Heart right ventricle (tissue), 16 donors: ENCODE measurements around the gene SCCPDH. TPM values are rescaled to one million over a fixed set of nuclear protein-coding genes. Genes with fewer than 3 reads are reported as not detected.

Source experiments
- ATAC-seq, 8 donors: fragments of 200-7000 bp; cut with Tn5 transposase; one replicate each; pipeline ENCODE4 v1.9.1; 2020; ENCODE audit warnings: mild to moderate bottlenecking in 8 of 8, moderate library complexity in 8 of 8, moderate number of reproducible peaks in 1 of 8
- DNase-seq, 2 donors: peaks; one replicate each; pipeline ENCODE4 v3.0.0-alpha.2; 2020
- H3K27ac ChIP-seq, 10 donors: fragments of 200-600 bp; sonication (generic) in 2 of 10; one replicate each; pipeline versions ENCODE4 v1.5.0 to v1.8.0; 2020 to 2022; ENCODE audit warnings: mild to moderate bottlenecking in 3 of 10
- H3K27me3 ChIP-seq, 7 donors: fragments of 200-600 bp; one replicate each; pipeline ENCODE4 v1.8.0; 2021 to 2022; ENCODE audit warnings: mild to moderate bottlenecking in 2 of 7
- H3K36me3 ChIP-seq, 9 donors: fragments of 200-600 bp; sonication (generic) in 1 of 9; one replicate each; pipeline versions ENCODE4 v1.5.0 to v1.8.0; 2020 to 2022; ENCODE audit warnings: mild to moderate bottlenecking in 2 of 9
- H3K4me1 ChIP-seq, 9 donors: fragments of 200-600 bp; sonication (generic) in 1 of 9; one replicate each; pipeline versions ENCODE4 v1.5.0 to v1.8.0; 2020 to 2022; ENCODE audit warnings: mild to moderate bottlenecking in 4 of 9
- H3K4me3 ChIP-seq, 10 donors: fragments of 200-600 bp; sonication (generic) in 2 of 10; one replicate each; pipeline versions ENCODE4 v1.5.0 to v1.8.0; 2020 to 2022; ENCODE audit warnings: mild to moderate bottlenecking in 7 of 10, moderate library complexity in 2 of 10
- H3K9me3 ChIP-seq, 11 donors: fragments of 200-600 bp in 10 of 11; sonication (generic) in 2 of 11; one replicate each; pipeline versions ENCODE4 v1.5.0 to v1.8.0; 2013 to 2022; ENCODE audit warnings: mild to moderate bottlenecking in 2 of 11, control low read depth in 1 of 11, moderate library complexity in 1 of 11
- CTCF ChIP-seq, 9 donors: fragments of 200-600 bp; sonication (generic) in 2 of 9; IDR thresholded peaks; one replicate each; pipeline versions ENCODE4 v1.5.0 to v1.8.0; 2021 to 2022; ENCODE audit warnings: antibody characterized with exemption in 9 of 9, mild to moderate bottlenecking in 5 of 9, moderate library complexity in 1 of 9
- WGBS, 2 donors: extraction: QIAGEN DNeasy Blood & Tissue Kit; methylation state at CpG; one replicate each; pipeline ENCODE4 v1.1.7; 2013; ENCODE audit warnings: inconsistent platforms in 1 of 2; 5-methylcytosine and 5-hydroxymethylcytosine counted together
- intact Hi-C, 10 donors: fragments of 100-400 bp; cut with DNase I; formaldehyde crosslinking; loops; one replicate each; pipeline versions ENCODE4 v1.11.1 to v1.14.2; 2022
- polyA plus RNA-seq, 2 donors: library from polyadenylated mRNA; stranded (reverse); fragments of 200-250 nt; gene quantifications; one replicate each; pipeline ENCODE4 v1.2.3, GENCODE V29; 2013
- total RNA-seq, 10 donors: library from RNA; stranded (reverse); fragmentation: NEBNext Ultra II Directional in 3 of 10; extraction: Animal tissue kit (Norgen Biotek cat#: 25700) in 3 of 10; gene quantifications; one replicate each; pipeline versions ENCODE4 v1.2.1 to v1.2.4, GENCODE V29; 2021 to 2023
- donor health status: Arrhythmogenic right ventricular cardiomyopathy.
- donor health status: ischemic (EF 13 %, LVEDD 7.1; RV severe dilation, severe dysfunction).
- donor health status: healthy with polysubstance abuse.
- donor health status: DM: no; HTN: yes; CAD: no.
- donor health status: DM: no; HTN: no; CAD: no.
- donor health status: ischemic (EF 25% LVEDD 6.9; RV normal size, moderate dysfunction).
- donor health status: ischemic (EF 25% LVEDD 5.7; RV mildly dilated, moderate dysfunction).
- donor health status: healthy.
- donor health status: DM: yes; HTN: yes; CAD: no.
- donor health status: Ischemic cardiomyopathy.
- donor health status: ischemic (EF 35%, LVEDD 5.7; RV mildly dilated, moderate dysfunction).
- donor health status: nonischemic (EF 11% LVEDD 7.7; RV severe dilation, severe dysfunction).
- donor health status: DM: yes; HTN: yes; CAD: no.
- donor health status: PGD.
- donor health status: ischemic (EF 29% LVEDD 5.4; RV normal size, mild dysfunction).
- donor health status: nonischemic (EF 23%, LVEDD 6.1; RV moderate dilation, normal function).

The SCCPDH gene
- total and polyA plus RNA-seq, 12 donors: 9.9 to 37.5 (median 30.8) TPM

GRCh38 chr1:246790833-246791232 is 66.6 kb downstream of the SCCPDH start:
- peaks cover 0 to 7% (median 0%) of the 10 kb centered on the region in 7 donors for H3K27me3 ChIP-seq
- H3K9me3 ChIP-seq: no peaks in the 10 kb centered on the region
- H3K4me1 ChIP-seq: peaks cover 0 to 27% (median 17%) of the 10 kb centered on the region in 9 donors
- no peak overlapping the region for H3K27ac ChIP-seq
- ATAC-seq: no peak
- 95% methylated on average over 19 of the region's 19 CpGs for WGBS, 2 donors
- no peaks in the 10 kb centered on the region for H3K36me3 ChIP-seq
- DNase-seq: no peak
- TF ChIP-seq CTCF (IDR thresholded peaks at IDR 0.05): no peak
- intact Hi-C loops: no loop called here
- H3K4me3 ChIP-seq: no peak overlapping the region

- H3K27ac ChIP-seq: no peak overlapping the region
- H3K27me3 ChIP-seq: peaks cover 0 to 7% (median 0%) of the 10 kb centered on the region in 7 donors
- ATAC-seq (no peak), DNase-seq (no peak)
- H3K36me3 ChIP-seq: no peaks in the 10 kb centered on the region
- intact Hi-C loops: no loop called here
- no peak overlapping the region for H3K4me3 ChIP-seq
- peaks cover 0 to 27% (median 17%) of the 10 kb centered on the region in 9 donors for H3K4me1 ChIP-seq
- TF ChIP-seq CTCF (IDR thresholded peaks at IDR 0.05): no peak
- 82 to 83% methylated on average over 17 of the region's 17 CpGs for WGBS, 2 donors
- no peaks in the 10 kb centered on the region for H3K9me3 ChIP-seq
Observed at GRCh38 chr1:246791303-246791918, 67.2 kb downstream of the SCCPDH start.

- no peaks in the 10 kb centered on the region for H3K9me3 ChIP-seq
- H3K27ac ChIP-seq: no peak overlapping the region
- no peak for TF ChIP-seq CTCF (IDR thresholded peaks at IDR 0.05)
- no peaks in the 10 kb centered on the region for H3K36me3 ChIP-seq
- DNase-seq: no peak
- H3K27me3 ChIP-seq: peaks cover 0 to 7% (median 0%) of the 10 kb centered on the region in 7 donors
- intact Hi-C loops: no loop called here
- 90 to 94% methylated on average over 25 of the region's 25 CpGs for WGBS, 2 donors
- peaks cover 0 to 27% (median 17%) of the 10 kb centered on the region in 9 donors for H3K4me1 ChIP-seq
- ATAC-seq: no peak
- no peak overlapping the region for H3K4me3 ChIP-seq
Observed at GRCh38 chr1:246792603-246793002, 68.4 kb downstream of the SCCPDH start.

GRCh38 chr1:246793356-246793896 is 69.2 kb downstream of the SCCPDH start:
- no peak for TF ChIP-seq CTCF (IDR thresholded peaks at IDR 0.05)
- Histone ChIP-seq H3K36me3 (no peaks in the 10 kb centered on the region), H3K4me1 (peaks cover 0 to 31% (median 18%) of the 10 kb centered on the region in 9 donors), H3K27me3 (peaks cover 0 to 7% (median 0%) of the 10 kb centered on the region in 7 donors), H3K9me3 (no peaks in the 10 kb centered on the region), H3K4me3 (no peak overlapping the region), H3K27ac (no peak overlapping the region)
- intact Hi-C loops: no loop called here
- ATAC-seq (no peak), DNase-seq (no peak)
- WGBS, 2 donors: 29 to 36% methylated on average over 6 of the region's 6 CpGs
